Hematopoietic multipotent progenitor cell treated with erythropoietin and hydrocortisone succinate and interleukin-3 and kit ligand, for 17 days (in vitro differentiated cells): ENCODE results near the gene LMNA.

Experiments used
- DNase-seq: peaks from one replicate; pipeline ENCODE4 v3.0.0-alpha.2; 2015; ENCODE audit warnings: low spot score

The LMNA gene

DNA sequence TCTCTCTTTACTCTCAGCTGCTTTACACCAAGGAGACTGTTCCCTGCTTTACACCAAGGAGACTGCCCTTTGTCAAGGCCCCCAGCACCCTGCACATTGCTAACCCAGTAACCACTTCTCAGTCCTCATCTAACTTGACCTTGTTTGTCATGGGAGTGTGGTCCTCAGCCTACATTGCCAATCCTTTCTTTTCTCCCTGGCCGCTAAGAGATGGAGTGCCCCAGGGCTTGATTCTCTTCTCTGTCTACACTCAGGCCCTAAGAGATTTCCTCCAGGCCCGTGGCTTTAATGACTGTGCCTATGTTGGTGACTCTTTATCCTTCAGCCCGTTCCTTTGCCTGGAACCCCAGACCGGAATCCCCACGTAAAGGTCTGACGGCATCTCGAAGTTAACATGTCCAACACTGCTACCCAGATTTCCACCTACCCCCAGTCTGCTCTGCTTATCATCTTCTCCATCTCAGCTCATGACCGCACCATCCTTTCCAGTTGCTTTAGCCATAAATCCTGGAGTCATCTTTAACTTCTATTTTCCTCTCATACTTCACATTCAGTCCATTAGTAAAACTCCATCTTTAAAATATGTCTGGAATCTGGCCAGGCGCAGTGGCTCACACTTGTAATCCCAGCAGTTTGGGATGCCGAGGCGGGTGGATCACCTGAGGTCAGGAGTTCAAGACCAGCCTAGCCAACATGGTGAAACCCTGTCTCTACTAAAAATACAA lies 29.4 kb downstream of the LMNA start:
- DNase-seq: no peak

DNA sequence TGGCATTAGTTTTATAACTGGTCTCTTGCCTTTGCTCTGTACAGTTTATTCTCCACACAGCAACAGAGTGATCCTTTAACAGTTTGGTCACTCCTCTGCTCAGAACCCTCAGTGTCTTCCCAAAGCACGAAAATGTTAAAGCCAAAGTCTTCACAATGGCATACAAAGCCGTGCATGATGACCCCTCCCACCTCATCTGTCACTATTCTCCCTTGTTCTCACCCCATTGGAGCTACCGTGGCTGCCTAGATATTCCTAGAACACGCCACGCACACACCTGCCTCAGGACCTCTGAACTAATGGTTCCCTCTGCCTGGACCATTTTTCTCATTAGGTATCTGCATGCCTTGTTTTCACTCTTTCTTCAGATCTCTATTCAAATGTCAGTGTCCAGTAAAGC lies 30.2 kb downstream of the LMNA start:
- DNase-seq: no peak

- DNase-seq: no peak
These were observed 31.1 kb downstream of the LMNA start for GRCh38 chr1:156145650-156146019.

DNA sequence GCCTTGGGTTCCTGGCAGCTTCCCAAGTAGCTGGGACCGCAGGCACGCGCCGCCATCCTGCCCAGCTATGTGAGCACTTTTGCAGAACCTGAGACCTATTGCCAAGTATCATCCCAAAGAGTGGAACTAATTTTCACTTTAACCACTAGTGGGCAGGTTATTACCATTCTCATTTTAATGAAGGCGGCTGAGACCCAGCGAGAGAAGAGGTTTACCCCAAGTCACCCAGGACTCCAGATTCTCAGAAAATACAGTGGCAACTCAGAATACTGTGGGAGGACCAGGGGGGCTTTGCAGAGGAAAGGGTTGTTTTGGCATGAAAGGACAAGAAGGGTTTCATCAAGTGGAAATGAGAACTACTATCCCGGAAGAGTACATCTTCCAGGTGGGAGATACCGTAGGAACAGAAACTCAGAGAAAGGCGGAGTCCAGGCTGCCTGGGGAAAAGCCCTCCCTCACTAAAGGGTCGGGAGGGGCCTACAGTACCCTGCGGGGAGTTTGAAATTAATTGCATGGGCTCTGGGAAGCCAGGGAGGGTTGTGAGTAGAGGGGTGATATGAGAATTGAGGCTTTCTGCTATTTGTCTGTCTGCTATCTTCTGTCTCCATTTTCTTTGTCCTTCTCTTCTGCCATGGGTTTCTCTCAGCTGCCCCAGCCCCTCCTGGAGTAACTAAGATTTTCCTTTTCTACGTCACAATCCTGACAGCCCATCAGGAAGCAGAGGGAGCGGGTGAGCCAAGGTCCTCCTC lies 31.7 kb downstream of the LMNA start:
- DNase-seq: peak; percentile 66

- no peak for DNase-seq
These were observed 32.4 kb downstream of the LMNA start for GRCh38 chr1:156146769-156147405.

- no peak for DNase-seq
These were observed 33.7 kb downstream of the LMNA start for GRCh38 chr1:156148216-156148615.

DNA sequence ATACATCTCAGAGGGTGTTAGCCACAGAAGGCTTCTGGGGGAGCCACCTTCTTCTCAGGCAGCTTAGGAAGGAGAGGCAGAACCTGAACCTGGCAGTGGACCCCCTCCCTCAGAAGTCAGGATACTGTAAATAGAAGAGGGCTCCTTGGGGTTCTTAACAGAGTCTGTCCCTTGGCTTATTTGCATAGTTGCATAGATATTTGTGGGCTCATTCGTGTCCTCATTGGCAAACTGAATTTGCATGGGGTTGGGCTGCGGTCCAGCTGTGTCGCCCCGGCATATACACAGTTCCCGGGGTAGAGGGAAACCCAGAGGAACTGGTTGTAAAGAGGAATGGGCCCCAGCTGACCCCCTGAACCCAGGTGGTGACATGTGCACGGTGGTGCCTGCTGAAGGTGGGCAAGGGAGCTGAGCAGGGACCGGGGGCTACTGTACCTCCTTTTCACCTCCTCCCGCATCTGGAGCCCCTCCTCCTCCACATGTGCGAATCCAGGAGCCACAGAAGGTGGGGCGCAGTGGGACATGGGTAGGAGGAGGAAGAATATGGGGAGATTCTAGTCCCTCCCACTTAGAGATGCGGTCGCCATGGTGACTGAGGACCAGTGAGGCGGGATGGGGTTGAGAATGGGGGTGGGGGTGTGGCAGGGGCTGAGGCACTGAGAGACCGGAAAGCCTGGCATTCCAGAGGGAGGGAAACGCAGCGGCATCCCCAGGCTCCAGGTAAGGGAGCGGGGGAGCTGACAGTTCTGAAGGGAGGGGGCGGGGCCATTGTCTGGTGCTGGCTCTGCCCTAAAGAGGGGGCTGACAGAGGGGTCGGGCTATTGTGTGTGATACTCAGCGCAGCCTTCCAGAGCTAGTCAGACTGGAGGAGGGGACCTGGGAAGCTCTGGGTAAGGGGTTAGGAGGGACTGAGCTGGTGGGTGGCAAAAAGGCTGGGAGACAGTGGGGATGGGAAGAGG lies 35.1 kb downstream of the LMNA start:
- DNase-seq: no peak

GRCh38 chr1:156150333-156151011 lies 36.0 kb downstream of the LMNA start:
- DNase-seq: no peak

GRCh38 chr1:156151093-156151688 lies 36.7 kb downstream of the LMNA start:
- DNase-seq: no peak

DNA sequence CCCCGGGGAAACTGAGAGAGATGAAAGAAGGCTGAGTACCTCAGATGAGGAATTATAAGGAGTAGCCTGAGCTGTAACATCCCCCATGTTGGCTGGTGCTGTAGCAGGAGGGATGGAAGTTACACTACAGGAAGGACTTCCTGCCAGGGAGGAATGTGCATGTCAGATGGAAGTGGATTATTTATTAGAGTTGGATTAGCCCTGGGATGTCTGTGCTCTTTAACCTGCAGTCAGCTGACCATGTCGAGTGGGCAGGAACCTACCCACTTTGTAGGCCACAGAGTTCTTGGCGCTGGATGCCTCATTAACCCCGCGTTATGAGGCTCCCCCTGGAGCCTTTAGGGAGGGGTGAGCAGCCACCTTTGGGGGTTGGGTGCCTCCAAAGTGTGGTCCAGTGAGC lies 38.1 kb downstream of the LMNA start:
- no peak for DNase-seq

DNA sequence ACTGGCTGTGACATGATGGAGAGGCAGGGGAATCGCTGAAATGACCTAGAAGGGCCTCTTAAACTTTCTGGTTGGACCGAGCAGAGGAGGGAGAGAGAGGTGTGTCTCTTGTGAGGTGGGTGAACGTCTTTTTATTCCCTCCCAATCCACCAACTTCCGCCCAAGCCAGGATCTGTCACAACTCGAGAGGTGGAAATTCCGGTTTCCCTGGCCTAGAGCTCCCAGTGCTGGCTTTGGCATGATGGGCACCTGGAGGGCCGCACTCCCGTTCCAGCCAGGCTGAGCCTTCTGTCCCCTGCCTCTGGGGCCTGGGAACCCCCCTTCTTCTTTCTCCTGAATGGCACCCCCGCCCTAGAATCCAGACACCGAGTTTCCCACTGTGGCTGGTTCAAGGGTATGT lies 38.9 kb downstream of the LMNA start, which contains the start of gene SEMA4A:
Gene SEMA4A (plus strand): TSS at position 224 of the 400 bp plus-strand sequence. CDS start 994 bp downstream, outside the sequence.
- no peak for DNase-seq

- DNase-seq: no peak
These were observed 39.8 kb downstream of the LMNA start for GRCh38 chr1:156154317-156154749.

GRCh38 chr1:156155756-156156510 lies 41.4 kb downstream of the LMNA start:
- no peak for DNase-seq

DNA sequence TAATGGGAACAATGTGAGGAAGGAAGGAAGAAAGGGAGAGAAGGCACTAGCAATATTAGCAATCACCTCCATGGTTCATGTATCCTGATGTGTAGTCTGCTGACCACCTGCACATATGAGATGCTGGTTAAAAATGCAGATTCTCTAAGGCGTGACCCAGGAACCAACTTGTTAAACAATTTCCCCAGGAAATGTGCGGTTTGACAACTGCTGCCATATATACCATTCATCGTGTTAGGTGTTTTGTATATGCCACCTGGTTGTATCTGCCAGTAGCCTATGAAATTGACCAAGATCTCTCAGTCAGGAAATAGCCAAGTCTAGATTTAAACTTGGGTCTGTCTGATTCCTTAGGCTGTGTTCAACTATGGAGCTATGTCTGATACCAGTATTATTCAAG lies 43.0 kb downstream of the LMNA start:
- DNase-seq: no peak

DNA sequence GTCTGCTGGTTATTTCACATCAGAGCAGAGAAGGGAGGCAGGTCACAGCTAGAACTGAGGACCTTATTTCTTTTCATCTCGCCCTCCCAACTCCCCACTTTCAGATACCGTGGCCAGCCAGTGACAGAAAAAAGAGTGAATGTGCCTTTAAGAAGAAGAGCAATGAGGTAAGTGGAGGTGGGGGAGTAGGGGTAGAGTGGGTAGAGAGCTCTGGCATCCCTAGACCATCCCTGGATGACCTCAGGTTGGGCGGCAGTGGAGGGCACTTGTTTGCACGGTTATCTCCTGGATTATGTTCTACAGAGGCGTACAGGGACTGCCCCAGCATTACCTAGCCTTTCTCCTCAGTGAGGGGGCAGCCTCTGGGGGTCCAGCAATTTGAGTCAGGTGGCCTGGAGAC lies 43.5 kb downstream of the LMNA start:
- DNase-seq: no peak

GRCh38 chr1:156160000-156160742 lies 45.7 kb downstream of the LMNA start:
- no peak for DNase-seq

DNA sequence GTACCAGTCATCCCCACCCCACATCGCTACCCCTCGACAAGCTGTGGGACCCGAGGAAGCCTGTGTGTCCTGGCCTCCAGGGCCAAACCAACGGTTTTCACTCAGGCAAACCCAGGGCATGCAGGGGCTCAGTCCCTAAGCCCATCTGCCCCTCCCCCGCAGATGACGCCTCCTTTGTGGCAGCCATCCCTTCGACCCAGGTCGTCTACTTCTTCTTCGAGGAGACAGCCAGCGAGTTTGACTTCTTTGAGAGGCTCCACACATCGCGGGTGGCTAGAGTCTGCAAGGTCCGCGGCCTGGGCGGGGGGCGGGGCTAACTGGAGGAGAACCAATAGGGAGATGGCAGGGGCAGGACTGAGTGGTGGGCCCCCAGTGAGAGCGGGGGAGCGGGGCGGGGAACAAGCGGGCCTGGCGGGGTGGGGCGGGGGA lies 46.2 kb downstream of the LMNA start:
- no peak for DNase-seq

DNA sequence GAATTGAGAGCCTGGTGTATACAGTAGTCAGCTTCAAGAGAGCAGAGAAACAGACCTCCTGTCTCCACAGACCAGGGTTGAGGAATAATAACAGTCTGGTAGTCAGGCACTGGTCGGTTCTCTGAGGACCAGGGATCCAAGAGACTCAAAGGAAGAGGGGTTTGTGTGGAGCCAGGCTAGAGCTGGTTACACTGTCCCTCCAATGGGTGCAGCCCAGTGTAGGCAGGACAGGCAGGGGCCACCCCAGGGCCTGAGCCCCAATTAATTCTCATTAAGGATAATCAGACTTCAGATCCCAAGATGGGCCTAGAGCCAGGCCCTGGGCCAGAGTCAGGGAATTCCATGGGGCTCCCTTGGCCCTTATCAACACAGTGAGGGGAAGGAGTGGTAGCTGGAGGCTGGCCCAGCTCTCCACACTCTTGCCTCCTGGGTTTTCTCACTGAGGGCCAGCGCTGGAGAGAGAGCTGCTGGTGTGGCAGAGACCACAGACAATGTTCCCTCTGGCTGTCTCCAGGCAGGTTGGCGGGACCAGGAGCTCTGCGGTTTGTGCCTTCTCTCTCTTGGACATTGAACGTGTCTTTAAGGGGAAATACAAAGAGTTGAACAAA lies 48.0 kb downstream of the LMNA start:
- DNase-seq: no peak

DNA sequence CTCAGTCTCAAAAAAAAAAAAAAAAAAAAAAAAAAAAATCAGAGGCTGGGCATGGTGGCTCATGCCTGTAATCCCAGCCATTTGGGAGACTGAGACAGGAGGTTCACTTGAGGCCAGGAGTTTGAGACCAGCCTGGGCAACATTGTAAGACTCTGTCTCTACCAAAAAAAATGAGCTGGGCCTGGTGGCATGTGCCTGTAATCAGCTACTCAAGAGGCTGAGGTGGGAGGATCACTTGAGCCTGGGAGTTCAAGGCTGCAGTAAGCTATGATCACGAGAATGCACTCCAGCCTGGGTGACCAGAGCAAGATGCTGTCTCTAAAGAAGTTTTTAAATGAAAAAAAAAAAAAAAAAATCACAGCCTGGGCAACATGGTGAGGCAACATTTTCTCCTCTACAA lies 49.2 kb downstream of the LMNA start:
- no peak for DNase-seq
